ENCODE data around the gene SCRN2. TPM values are rescaled to one million over a fixed set of nuclear protein-coding genes. Genes with fewer than 3 reads are reported as not detected.

The SCRN2 gene
- total and polyA plus RNA-seq, 2 of the 13 experiments (the other 11 are each of a cell fraction or from before 2014, with no cell fraction given), result 21.7 to 29.5 TPM

DNA sequence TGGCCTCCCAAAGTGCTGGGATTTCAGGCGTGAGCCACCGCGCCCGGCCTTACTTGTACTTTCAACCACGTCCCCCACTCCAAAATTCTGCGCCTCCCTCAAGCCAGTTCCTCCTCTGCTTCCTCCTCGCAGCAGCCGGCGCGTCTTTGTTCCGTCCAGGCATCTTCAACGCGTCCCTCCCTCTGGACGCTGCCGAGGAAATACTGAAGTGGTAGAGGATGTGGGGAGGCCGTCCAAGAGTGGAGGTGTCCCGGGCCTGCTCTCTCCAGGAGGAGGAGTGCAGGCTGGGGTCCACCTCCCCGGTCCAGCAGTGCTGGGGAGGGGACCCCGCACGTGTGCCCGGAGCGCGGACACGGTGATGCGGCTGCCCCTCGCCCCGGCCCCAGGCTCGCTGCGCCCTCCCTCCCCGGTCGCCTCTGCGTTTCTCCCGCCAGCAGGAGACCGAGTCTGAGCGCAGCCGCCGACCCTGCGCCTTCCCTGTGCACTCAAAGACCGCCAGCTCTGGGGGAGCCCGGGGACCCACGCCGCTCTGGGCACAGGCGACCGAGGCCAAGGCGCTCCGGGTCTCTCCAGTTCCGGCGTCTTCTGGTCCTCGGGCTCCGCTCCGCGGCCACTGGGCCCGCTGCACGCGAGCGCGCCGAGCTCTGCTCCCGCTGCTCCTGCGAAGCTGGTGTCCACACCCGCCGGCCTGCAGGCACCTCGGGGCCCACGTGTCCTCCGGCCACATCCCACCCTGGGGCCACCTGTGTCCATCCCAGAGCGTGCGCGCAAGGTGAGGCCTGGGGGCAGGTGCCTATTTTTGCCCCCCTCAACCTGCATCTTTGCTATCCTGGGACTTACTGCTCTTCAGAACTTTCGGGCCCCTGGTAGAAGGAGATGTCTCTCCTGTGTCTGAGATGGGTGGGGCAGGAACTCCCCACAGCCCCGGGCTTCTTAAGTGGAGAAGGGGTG is 51.2 kb downstream of the SCRN2 start (continued):
- TF ChIP-seq, protein P1, sequence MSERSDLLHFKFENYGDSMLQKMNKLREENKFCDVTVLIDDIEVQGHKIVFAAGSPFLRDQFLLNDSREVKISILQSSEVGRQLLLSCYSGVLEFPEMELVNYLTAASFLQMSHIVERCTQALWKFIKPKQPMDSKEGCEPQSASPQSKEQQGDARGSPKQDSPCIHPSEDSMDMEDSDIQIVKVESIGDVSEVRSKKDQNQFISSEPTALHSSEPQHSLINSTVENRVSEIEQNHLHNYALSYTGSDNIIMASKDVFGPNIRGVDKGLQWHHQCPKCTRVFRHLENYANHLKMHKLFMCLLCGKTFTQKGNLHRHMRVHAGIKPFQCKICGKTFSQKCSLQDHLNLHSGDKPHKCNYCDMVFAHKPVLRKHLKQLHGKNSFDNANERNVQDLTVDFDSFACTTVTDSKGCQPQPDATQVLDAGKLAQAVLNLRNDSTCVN (CRISPR knock-in tag; IDR thresholded peaks at IDR 0.05; ENCODE audit: borderline replicate concordance), result no peak
- TF ChIP-seq ZC3H4 (CRISPR knock-in tag; IDR thresholded peaks at IDR 0.05; ENCODE audit: borderline replicate concordance), result no peak
- TF ChIP-seq RAD51 (IDR thresholded peaks at IDR 0.05; ENCODE audit: borderline replicate concordance), result no peak
- no peak for TF ChIP-seq THYN1 (CRISPR knock-in tag; IDR thresholded peaks at IDR 0.05; ENCODE audit: borderline replicate concordance, low read depth)
- no peak for TF ChIP-seq HOXA7 (CRISPR knock-in tag; IDR thresholded peaks at IDR 0.05)
- 0 out of 2 replicates have a peak, but pooled peaks have one; percentile 12 for TF ChIP-seq WIZ (CRISPR knock-in tag; IDR thresholded peaks at IDR 0.05)
- TF ChIP-seq HNRNPK (IDR thresholded peaks at IDR 0.05; ENCODE audit: low read depth, low read length, poor library complexity, severe bottlenecking), result no peak
- TF ChIP-seq ATRX (CRISPR knock-in tag; IDR thresholded peaks at IDR 0.05; ENCODE audit: borderline replicate concordance), result no peak
- TF ChIP-seq, protein P2, sequence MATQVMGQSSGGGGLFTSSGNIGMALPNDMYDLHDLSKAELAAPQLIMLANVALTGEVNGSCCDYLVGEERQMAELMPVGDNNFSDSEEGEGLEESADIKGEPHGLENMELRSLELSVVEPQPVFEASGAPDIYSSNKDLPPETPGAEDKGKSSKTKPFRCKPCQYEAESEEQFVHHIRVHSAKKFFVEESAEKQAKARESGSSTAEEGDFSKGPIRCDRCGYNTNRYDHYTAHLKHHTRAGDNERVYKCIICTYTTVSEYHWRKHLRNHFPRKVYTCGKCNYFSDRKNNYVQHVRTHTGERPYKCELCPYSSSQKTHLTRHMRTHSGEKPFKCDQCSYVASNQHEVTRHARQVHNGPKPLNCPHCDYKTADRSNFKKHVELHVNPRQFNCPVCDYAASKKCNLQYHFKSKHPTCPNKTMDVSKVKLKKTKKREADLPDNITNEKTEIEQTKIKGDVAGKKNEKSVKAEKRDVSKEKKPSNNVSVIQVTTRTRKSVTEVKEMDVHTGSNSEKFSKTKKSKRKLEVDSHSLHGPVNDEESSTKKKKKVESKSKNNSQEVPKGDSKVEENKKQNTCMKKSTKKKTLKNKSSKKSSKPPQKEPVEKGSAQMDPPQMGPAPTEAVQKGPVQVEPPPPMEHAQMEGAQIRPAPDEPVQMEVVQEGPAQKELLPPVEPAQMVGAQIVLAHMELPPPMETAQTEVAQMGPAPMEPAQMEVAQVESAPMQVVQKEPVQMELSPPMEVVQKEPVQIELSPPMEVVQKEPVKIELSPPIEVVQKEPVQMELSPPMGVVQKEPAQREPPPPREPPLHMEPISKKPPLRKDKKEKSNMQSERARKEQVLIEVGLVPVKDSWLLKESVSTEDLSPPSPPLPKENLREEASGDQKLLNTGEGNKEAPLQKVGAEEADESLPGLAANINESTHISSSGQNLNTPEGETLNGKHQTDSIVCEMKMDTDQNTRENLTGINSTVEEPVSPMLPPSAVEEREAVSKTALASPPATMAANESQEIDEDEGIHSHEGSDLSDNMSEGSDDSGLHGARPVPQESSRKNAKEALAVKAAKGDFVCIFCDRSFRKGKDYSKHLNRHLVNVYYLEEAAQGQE (IDR thresholded peaks at IDR 0.05; ENCODE audit: borderline replicate concordance in 1 of 2, low read depth in 1 of 2, low read length in 2 of 2), result peak in 1 of 2 experiments; percentile 14; a peak in 1 of 4 replicates
- TF ChIP-seq CEBPG (CRISPR knock-in tag; IDR thresholded peaks at IDR 0.05), result no peak
- TF ChIP-seq ZNF883 (CRISPR knock-in tag; IDR thresholded peaks at IDR 0.05; ENCODE audit: not compliant biosample characterization), result peak; percentile 84
- TF ChIP-seq, protein P3, sequence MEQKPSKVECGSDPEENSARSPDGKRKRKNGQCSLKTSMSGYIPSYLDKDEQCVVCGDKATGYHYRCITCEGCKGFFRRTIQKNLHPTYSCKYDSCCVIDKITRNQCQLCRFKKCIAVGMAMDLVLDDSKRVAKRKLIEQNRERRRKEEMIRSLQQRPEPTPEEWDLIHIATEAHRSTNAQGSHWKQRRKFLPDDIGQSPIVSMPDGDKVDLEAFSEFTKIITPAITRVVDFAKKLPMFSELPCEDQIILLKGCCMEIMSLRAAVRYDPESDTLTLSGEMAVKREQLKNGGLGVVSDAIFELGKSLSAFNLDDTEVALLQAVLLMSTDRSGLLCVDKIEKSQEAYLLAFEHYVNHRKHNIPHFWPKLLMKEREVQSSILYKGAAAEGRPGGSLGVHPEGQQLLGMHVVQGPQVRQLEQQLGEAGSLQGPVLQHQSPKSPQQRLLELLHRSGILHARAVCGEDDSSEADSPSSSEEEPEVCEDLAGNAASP (CRISPR knock-in tag; IDR thresholded peaks at IDR 0.05; ENCODE audit: borderline replicate concordance), result no peak
- TF ChIP-seq ZFY (CRISPR knock-in tag; IDR thresholded peaks at IDR 0.05), result peak; percentile 46; the same call in 1 of the 2 replicates
- no peak for TF ChIP-seq HCFC1 (IDR thresholded peaks at IDR 0.05; ENCODE audit: low read depth, low read length)
- TF ChIP-seq ATF1 (CRISPR knock-in tag; IDR thresholded peaks at IDR 0.05), result no peak
- TF ChIP-seq, protein P4, sequence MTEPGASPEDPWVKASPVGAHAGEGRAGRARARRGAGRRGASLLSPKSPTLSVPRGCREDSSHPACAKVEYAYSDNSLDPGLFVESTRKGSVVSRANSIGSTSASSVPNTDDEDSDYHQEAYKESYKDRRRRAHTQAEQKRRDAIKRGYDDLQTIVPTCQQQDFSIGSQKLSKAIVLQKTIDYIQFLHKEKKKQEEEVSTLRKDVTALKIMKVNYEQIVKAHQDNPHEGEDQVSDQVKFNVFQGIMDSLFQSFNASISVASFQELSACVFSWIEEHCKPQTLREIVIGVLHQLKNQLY (CRISPR knock-in tag; IDR thresholded peaks at IDR 0.05), result no peak
- TF ChIP-seq ZBTB7A (CRISPR knock-in tag; IDR thresholded peaks at IDR 0.05), result no peak
- no peak for TF ChIP-seq EZH2 (conservative IDR thresholded peaks at IDR 0.05; ENCODE audit: low read depth, low read length)
- TF ChIP-seq, protein P5, sequence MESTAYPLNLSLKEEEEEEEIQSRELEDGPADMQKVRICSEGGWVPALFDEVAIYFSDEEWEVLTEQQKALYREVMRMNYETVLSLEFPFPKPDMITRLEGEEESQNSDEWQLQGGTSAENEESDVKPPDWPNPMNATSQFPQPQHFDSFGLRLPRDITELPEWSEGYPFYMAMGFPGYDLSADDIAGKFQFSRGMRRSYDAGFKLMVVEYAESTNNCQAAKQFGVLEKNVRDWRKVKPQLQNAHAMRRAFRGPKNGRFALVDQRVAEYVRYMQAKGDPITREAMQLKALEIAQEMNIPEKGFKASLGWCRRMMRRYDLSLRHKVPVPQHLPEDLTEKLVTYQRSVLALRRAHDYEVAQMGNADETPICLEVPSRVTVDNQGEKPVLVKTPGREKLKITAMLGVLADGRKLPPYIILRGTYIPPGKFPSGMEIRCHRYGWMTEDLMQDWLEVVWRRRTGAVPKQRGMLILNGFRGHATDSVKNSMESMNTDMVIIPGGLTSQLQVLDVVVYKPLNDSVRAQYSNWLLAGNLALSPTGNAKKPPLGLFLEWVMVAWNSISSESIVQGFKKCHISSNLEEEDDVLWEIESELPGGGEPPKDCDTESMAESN (CRISPR knock-in tag; conservative IDR thresholded peaks at IDR 0.05), result 0 out of 2 replicates have a peak, but pooled peaks have one; percentile 23
- peak; percentile 61 for TF ChIP-seq STAG1 (CRISPR knock-in tag; IDR thresholded peaks at IDR 0.05)

Measured in HepG2 (cell line).